SH-SY5Y (cell line): ENCODE results near the gene CLTA.

Experiments
- GATA2 ChIP-seq: IDR thresholded peaks from 2 replicates; pipeline ENCODE4 v1.6.1; 2011; ENCODE audit warnings: mild to moderate bottlenecking, low read depth, low read length
- GATA3 ChIP-seq: IDR thresholded peaks from 2 replicates; pipeline ENCODE4 v1.6.1; 2011; ENCODE audit warnings: low read depth, mild to moderate bottlenecking, low read length, moderate library complexity

GRCh38 chr9:36153746-36154145 is 37.0 kb upstream of the CLTA start:
- TF ChIP-seq GATA2 (no peak), GATA3 (no peak)
